Esophagus squamous epithelium (tissue), 5 donors: ENCODE data around the gene ZNF670. TPM values are rescaled to one million over a fixed set of nuclear protein-coding genes. Genes with fewer than 3 reads are reported as not detected.
"Not testable (repeated sequence)": the region's sequence is repeated elsewhere in the genome, so short reads cannot be mapped to it uniquely, and the experiment has no call there.

Experiments
- DNase-seq: peaks from one replicate; lab custom pipeline; 2025; lab: John Stamatoyannopoulos, UW
- H3K27ac ChIP-seq, 4 donors: fragments of 200-600 bp; sonication (generic); one replicate each; pipeline ENCODE4 v1.5.1; 2016 to 2019; ENCODE audit warnings: mild to moderate bottlenecking in 1 of 4
- H3K27me3 ChIP-seq, 4 donors: fragments of 200-600 bp; sonication (generic); 1 replicate in 3 of 4; 2 replicates in 1 of 4; pipeline versions ENCODE4 v1.5.1 to v1.6.0; 2017 to 2021; ENCODE audit warnings: antibody characterized with exemption in 1 of 4
- H3K36me3 ChIP-seq, 3 donors: fragments of 200-600 bp; sonication (generic); one replicate each; pipeline ENCODE4 v1.5.1; 2016 to 2019
- H3K4me1 ChIP-seq, 3 donors: fragments of 200-600 bp; sonication (generic); one replicate each; pipeline ENCODE4 v1.5.1; 2017 to 2019
- H3K4me3 ChIP-seq, 4 donors: fragments of 200-600 bp; sonication (generic); 1 replicate in 3 of 4; 2 replicates in 1 of 4; pipeline ENCODE4 v1.5.1; 2016 to 2019; ENCODE audit warnings: mild to moderate bottlenecking in 2 of 4, moderate library complexity in 1 of 4
- H3K9me3 ChIP-seq, 3 donors: fragments of 200-600 bp; sonication (generic); one replicate each; pipeline ENCODE4 v1.5.1; 2016 to 2019
- POLR2A ChIP-seq, 4 donors: fragments of 450-650 bp; IDR thresholded peaks; one replicate each; pipeline ENCODE4 v1.6.1; 2017; ENCODE audit warnings: antibody characterized with exemption in 4 of 4, mild to moderate bottlenecking in 4 of 4, moderate library complexity in 3 of 4
- WGBS, 2 donors: methylation state at CpG; one replicate each; pipeline ENCODE4 v1.1.5; 2018; 5-methylcytosine and 5-hydroxymethylcytosine counted together
- intact Hi-C: fragments of 100-400 bp; cut with DNase I; formaldehyde crosslinking; loops from one replicate; pipeline ENCODE4 v1.15.0; 2022
- total RNA-seq, 4 donors: library from RNA; depleted of rRNA; stranded (reverse); fragments of >200 nt; gene quantifications; one replicate each; pipeline ENCODE4 v1.1.0, GENCODE V29; 2016
- TF ChIP-seq, protein P1 (sequence below), 6 experiments: fragments of 450-650 bp in 4 of 6; fragments of 200-600 bp in 2 of 6; sonication (generic) in 2 of 6; IDR thresholded peaks; one replicate each; pipeline ENCODE4 v1.5.1; 2016 to 2019; ENCODE audit warnings: antibody characterized with exemption in 6 of 6, mild to moderate bottlenecking in 4 of 6, moderate library complexity in 4 of 6
- donor health status: DM: yes; HTN: yes; CAD: no.

The ZNF670 gene
- total RNA-seq, 4 donors from 2014 or later: 0.57 to 4.0 (median 1.1) TPM

DNA sequence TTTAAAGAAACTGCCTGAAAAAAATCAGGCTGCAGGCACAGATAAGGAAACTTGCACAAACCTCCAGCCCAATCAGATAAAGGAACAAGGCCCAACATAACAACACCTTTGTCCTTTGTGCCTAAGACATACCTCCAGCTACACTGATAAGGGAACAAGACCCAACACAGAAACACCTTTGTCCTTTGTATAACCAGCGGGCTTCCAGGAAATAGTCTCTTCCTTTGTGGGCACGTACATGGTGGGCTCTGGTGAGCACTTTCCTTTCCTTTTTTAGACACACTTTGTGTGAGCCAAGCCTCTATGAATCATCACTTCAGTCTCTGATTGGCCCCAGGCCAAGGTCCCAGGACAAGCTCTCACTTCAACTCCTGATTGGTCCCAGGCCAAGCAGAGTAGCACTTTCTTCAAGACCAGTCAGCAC lies 23.6 kb downstream of the ZNF670 start:
- Histone ChIP-seq H3K27me3 (no peaks in the 10 kb centered on the region), H3K4me3 (no peak overlapping the region), H3K9me3 (peaks cover 0 to 78% (median 58%) of the 10 kb centered on the region in 3 donors), H3K4me1 (no peaks in the 10 kb centered on the region), H3K36me3 (no peaks in the 10 kb centered on the region), H3K27ac (no peak overlapping the region)
- WGBS, 2 donors: 18 to 40% methylated on average over 2 of the region's 2 CpGs
- TF ChIP-seq, protein P1, sequence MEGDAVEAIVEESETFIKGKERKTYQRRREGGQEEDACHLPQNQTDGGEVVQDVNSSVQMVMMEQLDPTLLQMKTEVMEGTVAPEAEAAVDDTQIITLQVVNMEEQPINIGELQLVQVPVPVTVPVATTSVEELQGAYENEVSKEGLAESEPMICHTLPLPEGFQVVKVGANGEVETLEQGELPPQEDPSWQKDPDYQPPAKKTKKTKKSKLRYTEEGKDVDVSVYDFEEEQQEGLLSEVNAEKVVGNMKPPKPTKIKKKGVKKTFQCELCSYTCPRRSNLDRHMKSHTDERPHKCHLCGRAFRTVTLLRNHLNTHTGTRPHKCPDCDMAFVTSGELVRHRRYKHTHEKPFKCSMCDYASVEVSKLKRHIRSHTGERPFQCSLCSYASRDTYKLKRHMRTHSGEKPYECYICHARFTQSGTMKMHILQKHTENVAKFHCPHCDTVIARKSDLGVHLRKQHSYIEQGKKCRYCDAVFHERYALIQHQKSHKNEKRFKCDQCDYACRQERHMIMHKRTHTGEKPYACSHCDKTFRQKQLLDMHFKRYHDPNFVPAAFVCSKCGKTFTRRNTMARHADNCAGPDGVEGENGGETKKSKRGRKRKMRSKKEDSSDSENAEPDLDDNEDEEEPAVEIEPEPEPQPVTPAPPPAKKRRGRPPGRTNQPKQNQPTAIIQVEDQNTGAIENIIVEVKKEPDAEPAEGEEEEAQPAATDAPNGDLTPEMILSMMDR (IDR thresholded peaks at IDR 0.05): no peak
- TF ChIP-seq POLR2A (IDR thresholded peaks at IDR 0.05): no peak
- DNase-seq: no peak
- intact Hi-C loops: no loop called here

DNA sequence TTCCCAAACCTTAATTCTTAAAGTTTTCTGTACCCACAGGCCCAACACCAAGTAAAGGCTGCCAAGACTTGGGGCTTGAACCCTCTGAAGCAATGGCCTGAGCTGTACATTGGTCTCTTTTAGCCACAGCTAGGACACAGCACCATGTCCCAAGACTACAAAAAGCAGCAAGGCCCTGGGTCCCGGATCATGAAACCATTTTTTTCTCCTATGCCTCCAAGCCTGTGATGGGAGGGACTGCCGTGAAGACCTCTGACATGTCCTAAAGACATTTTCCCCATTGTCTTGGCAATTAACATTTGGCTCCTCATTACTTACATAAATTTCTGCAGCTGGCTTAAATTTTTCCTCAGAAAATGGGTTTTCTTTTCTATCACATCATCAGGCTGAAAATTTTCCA lies 30.9 kb downstream of the ZNF670 start:
- H3K4me3 ChIP-seq: no peak overlapping the region
- WGBS, 2 donors: 100% methylated on average over 2 of the region's 2 CpGs
- no peak for DNase-seq
- intact Hi-C loops: no loop called here
- H3K36me3 ChIP-seq: no peaks in the 10 kb centered on the region
- peaks cover 0 to 71% (median 48%) of the 10 kb centered on the region in 3 donors for H3K9me3 ChIP-seq
- H3K4me1 ChIP-seq: no peaks in the 10 kb centered on the region
- H3K27me3 ChIP-seq: no peaks in the 10 kb centered on the region
- no peak for TF ChIP-seq POLR2A (IDR thresholded peaks at IDR 0.05)
- TF ChIP-seq, protein P1 (IDR thresholded peaks at IDR 0.05): no peak
- no peak overlapping the region for H3K27ac ChIP-seq

DNA sequence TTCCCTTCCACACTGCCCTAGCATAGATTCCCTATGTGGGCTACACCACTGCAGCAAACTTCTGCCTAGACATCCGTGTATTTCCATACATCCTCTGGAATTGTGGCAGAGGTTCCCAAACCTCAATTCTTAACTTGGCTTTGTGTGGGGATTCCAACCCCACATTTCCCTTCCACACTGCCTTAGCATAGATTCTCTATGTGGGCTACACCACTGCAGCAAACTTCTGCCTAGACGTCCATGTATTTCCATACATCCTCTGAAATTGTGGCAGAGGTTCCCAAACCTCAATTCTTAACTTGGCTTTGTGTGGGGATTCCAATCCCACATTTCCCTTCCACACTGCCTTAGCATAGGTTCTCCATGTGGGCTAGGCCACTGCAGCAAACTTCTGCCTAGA lies 31.4 kb downstream of the ZNF670 start:
- Histone ChIP-seq H3K36me3 (no peaks in the 10 kb centered on the region), H3K27ac (no peak overlapping the region), H3K27me3 (no peaks in the 10 kb centered on the region), H3K4me3 (no peak overlapping the region), H3K9me3 (peaks cover 0 to 71% (median 44%) of the 10 kb centered on the region in 3 donors), H3K4me1 (no peaks in the 10 kb centered on the region)
- TF ChIP-seq POLR2A (IDR thresholded peaks at IDR 0.05): no peak
- TF ChIP-seq, protein P1 (IDR thresholded peaks at IDR 0.05): no peak
- WGBS, 2 donors: 86 to 91% methylated on average over 2 of the region's 2 CpGs
- intact Hi-C loops: no loop called here
- no peak for DNase-seq

DNA sequence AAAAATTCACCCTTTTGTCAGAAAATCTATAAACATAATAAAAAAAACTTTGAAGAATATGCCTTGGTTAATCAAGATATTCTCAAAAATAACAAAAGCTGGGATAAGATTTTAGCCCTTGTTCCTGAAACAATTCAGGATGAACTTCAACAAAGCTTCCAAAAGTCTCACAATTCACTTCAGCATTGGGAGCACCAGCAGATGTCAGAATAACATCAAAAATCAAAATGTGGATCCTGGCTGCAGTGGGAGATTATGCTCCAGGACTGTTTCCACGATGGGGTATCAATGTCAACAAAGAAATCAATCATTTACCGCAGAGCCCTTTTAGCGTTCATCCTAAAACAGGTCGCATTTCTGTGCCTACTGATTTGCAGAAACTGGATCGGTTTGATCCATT lies 35.2 kb downstream of the ZNF670 start:
- H3K27ac ChIP-seq: no peak overlapping the region
- H3K4me3 ChIP-seq: no peak overlapping the region
- no peak for TF ChIP-seq POLR2A (IDR thresholded peaks at IDR 0.05)
- TF ChIP-seq, protein P1 (IDR thresholded peaks at IDR 0.05): no peak
- peaks cover 0 to 14% (median 0%) of the 10 kb centered on the region in 3 donors for H3K36me3 ChIP-seq
- H3K27me3 ChIP-seq: no peaks in the 10 kb centered on the region
- H3K9me3 ChIP-seq: peaks cover 0 to 80% (median 21%) of the 10 kb centered on the region in 3 donors
- intact Hi-C loops: no loop called here
- no peak for DNase-seq
- no peaks in the 10 kb centered on the region for H3K4me1 ChIP-seq
- 85 to 88% methylated on average over 5 of the region's 5 CpGs for WGBS, 2 donors

DNA sequence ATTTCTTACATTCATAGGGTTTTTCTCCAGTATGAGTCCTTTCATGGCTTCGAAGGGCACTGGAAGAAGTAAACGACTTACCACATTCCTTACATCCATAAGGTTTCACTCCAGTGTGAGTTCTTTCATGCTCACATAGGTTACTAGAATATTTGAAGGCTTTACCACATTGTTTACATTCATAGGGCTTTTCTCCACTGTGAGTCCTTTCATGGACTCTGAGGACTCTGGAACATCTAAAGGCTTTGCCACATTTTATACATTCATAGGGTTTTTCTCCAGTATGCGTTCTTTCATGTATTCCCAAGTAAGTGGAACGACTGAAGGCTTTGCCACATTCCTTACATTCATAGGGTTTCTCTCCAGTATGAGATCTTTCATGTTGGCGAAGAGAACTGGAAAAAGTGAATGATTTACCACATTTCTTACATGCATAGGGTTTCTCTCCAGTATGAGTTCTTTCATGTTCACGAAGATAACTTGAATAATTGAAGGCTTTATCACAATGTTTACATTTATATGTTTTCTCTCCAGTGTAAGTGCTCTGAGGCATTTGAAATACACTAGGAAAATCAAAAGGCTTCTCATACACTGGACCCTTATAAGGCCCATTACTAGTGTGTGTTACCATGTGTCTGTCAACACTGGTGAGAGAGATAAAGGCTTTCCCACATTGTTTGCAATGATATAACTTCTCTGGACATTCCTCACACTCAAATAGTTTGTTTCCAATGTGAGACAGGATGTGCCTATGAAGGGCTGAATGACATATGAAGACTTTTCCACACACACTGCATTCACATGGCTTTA lies 40.9 kb downstream of the ZNF670 start:
- peaks cover 0 to 55% (median 7%) of the 10 kb centered on the region in 3 donors for H3K36me3 ChIP-seq
- intact Hi-C loops: no loop called here

DNA sequence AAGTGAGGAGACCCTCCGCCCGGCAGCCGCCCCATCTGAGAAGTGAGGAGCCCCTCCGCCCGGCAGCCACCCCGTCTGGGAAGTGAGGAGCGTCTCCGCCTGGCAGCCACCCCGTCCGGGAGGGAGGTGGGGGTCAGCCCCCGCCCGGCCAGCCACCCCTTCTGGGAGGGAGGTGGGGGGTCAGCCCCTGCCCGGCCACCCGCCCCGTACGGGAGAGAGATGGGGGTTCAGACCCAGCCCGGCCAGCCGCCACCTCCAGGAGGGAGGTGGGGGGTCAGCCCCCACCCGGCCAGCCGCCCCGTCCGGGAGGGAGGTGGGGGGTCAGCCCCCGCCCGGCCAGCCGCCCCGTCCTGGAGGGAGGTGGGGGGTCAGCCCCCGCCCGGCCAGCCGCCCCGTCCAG lies 46.3 kb downstream of the ZNF670 start:
- WGBS, 2 donors: no CpG with 5 or more reads among the region's 30 CpGs

More for the DNA sequence above, 40.9 kb downstream of the ZNF670 start:
- no peak for DNase-seq
- Histone ChIP-seq H3K4me3 (no peak overlapping the region), H3K27me3 (no peaks in the 10 kb centered on the region), H3K9me3 (peaks cover 0 to 94% (median 22%) of the 10 kb centered on the region in 3 donors), H3K27ac (no peak overlapping the region), H3K4me1 (no peaks in the 10 kb centered on the region)
- no peak for TF ChIP-seq POLR2A (IDR thresholded peaks at IDR 0.05)
- TF ChIP-seq, protein P1 (IDR thresholded peaks at IDR 0.05): no peak
- 89 to 91% methylated on average over 6 of the region's 6 CpGs for WGBS, 2 donors

More for the DNA sequence above, 46.3 kb downstream of the ZNF670 start:
- H3K27me3 ChIP-seq, H3K4me1 ChIP-seq, H3K27ac ChIP-seq, H3K4me3 ChIP-seq, intact Hi-C loops, DNase-seq: not testable (repeated sequence)
- H3K36me3 ChIP-seq: peaks cover 0 to 30% (median 0%) of the 10 kb centered on the region in 3 donors
- H3K9me3 ChIP-seq: peaks cover 0 to 77% (median 24%) of the 10 kb centered on the region in 3 donors
